ENCODE measurements around the gene PLXNA4.
"Not testable (repeated sequence)": the region's sequence is repeated elsewhere in the genome, so short reads cannot be mapped to it uniquely, and the experiment has no call there.

The PLXNA4 gene

DNA sequence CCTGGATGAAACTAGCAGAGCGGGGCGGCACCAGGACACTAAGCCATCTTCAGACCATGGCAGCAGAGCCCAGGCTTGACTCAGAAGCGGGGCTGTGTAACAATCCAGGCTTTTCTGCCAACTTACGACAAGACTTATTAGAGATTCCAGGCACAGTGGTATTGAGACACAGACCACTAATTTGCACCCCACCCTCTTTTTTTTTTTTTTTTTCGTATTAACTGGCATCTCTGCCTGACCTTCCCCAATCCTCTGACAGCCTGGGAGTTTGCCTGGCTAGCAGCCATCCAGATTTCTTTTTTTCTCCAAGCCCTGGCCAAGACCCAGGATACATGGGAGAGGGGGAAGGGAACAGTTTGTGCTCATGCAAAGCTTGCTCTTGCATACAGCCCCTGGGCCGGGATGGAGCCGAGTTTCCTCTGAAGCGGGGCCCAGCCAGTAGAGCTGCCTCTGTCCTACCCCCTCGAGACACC, 182.4 kb downstream of the PLXNA4 start:
- no peak for DNase-seq (ENCODE audit: low read depth, low spot score)

DNA sequence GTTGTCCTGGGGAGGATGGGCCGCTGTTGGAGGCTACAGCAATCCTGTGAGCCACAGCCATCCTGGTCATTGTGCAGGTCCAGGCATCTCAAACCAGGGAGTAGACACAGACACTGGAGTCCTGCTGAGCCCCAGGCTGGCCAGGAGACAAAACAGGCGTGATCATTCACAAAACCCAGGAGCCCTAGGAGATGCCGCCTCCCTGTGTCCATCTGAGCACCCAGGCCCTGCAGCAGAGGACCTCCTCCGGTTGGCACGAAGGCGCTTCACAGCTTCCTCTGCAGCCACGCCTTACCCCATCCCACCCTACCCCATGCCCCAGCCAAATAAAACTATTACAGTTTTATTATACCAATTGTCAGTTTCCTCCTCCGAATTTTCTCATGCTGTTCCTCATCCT, 183.6 kb downstream of the PLXNA4 start:
- DNase-seq (ENCODE audit: low read depth, low spot score), result no peak

DNA sequence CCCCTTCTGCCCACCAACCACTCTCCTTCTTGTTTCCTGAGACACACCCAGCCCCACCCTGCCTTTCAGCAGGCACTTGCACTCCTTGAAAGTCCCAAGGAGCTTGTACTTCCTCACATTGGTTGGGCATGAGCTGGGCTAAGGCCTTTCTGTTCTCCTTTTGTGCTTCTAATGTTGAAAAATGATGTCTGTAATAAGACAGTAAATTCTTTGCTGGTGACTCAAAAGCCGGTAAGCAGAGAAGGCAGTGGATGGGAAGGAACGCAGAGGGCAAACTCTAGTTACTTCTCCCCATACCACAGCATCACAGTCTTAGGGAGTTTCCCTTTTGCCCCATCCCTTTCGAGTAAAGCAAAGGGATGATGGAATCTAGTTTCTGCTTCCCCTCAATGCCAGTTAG, 185.6 kb downstream of the PLXNA4 start:
- DNase-seq (ENCODE audit: low read depth, low spot score), result no peak

DNA sequence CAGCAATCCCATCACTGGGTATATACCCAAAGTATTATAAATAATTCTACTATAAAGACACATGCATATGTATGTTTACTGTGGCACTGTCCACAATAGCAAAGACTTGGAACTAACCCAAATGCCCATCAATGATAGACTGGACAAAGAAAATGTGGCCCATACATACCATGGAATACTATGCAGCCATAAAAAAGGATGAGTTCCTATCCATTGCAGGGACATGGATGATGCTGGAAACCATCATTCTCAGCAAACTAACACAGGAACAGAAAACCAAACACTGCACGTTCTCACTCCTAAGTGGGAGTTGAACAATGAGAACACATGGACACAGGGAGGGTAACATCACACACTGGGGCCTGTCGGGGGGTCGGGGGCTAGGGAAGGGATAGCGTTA, 186.2 kb downstream of the PLXNA4 start:
- DNase-seq (ENCODE audit: low read depth, low spot score), result not testable (repeated sequence)

DNA sequence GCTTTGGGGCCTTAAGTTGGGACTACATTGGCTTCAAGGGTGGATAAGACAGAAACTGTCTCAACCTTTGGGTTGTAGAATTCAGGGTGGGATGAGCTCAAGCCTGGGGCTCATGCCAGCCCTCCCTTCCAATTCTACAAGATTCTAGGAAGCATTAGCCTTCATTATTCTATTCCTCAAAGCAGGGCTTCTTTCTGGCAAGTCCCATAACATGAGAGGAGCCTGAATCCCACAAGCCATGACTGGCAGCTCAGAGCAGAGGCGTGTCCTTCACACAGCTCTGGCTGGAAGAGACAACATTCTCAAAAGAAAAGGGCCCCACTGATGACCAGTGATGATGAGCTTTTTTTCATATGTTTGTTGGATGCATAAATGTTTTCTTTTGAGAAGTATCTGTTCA, 187.6 kb downstream of the PLXNA4 start:
- DNase-seq (ENCODE audit: low read depth, low spot score), result no peak

DNA sequence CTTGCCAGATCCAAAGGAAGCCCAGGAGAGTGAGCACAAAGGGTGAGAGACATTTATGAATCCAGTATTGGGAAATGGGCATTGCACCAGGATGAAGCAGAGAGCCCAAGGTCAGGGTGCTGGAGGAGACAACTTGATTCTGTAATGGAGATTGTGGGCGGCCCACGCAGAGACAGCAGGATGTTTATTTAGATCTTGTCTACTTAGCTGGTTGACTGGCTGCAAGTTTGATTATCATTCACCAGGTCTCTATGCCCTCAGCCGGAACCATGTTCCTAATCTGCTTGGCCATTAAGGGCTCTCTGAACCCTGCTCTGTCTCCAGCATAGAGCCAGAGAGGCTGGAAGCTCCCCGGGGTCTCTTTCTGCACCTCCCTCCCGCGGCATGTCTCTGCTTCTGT, 188.7 kb downstream of the PLXNA4 start:
- no peak for DNase-seq (ENCODE audit: low read depth, low spot score)

DNA sequence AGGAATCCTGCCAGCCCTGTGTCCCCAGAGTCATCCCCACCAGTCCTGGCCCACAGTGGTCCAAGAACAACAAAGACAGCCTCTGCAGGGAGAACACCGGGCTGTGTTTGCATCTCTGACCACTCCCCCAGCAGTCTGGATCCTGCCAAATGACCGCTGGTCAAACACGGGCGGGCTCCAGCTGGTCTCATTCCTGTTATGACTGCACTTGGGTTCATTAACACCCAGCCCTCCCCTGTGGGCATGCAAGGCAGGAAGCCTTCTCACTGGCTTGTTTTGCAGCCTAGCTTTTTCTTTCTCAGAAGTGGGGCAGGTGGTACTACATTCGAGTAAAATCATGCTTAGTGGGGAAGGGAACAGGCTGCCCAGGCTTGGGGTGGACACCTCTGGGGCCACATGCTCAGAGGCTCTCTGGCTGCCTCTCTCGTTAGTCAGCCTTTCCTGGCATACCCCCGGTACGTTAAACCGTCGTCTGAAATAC, 190.0 kb downstream of the PLXNA4 start:
- DNase-seq (ENCODE audit: low read depth, low spot score), result peak; percentile 60

DNA sequence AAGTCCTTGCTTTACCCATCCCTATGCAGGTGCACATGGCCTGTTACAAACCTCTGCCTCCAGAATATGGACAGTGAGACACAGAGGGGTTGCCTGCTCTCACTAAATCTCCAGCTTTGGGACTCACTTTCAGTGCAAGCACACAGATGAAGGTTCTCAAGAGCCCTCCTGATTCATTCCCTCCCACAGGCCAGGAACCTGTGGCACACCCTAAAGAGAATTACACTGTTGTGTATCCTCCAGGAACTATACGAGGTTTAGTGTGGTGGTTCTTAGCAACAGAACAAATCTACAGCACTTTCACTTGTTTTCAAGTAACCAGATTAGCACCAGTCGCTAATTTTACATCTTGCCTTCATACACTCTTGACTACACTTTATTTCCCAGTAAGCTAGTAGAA, 192.3 kb downstream of the PLXNA4 start:
- no peak for DNase-seq (ENCODE audit: low read depth, low spot score)

DNA sequence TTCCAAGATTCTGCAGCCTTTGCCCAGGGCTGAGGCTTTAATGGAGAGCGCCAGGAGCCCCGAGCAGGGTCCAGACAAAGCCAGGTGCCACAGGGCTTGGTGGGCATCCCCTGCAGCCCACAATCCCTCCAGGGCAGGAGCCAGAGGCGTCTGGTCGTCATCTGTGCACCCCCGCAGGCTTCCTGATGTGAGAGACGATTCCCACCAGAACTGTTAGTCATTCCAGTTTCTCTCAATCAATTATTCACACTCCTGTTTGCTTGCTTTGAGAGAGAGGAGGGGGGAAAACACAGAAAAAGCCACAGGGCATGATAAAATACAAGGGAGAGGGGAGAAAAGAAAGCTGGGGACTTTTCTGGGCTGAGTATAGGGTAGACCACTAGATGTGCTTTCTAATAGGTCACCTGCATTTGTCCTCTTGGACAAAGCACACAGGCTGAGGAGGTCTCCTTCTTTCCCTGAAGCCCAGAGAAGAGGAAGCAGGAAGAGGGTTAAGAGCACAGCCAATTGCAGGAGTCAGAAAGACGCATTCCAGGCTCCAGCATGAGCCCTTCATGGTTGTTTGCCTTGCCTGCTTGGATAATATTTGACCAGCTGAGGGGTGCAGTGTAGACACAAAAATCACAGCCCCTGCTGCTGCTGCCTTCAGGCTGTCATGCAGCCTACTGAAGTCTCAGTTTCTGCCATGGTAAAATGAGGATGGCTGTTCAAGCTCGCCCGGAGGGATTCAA, 194.4 kb downstream of the PLXNA4 start:
- DNase-seq (ENCODE audit: low read depth, low spot score), result no peak

DNA sequence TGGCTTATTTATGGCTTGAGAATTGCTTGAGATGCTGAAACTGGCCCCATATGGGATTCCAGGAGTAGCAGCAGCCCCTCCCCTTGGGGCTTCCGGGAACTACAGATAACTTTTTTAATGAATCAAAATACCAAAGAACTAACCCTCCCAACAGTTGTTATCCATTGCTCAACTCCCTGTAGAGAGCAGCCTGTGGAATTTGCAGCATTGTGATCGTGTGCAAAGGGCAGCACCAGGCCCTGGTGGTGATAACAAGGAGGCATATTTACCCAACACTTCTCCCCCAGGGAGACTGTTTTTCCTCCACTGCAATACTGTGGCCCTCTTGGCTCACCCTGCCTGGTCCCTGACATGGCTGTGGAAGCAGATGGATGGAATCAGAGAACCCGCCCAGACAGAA, 196.2 kb downstream of the PLXNA4 start:
- peak; percentile 54 for DNase-seq (ENCODE audit: low read depth, low spot score)

DNA sequence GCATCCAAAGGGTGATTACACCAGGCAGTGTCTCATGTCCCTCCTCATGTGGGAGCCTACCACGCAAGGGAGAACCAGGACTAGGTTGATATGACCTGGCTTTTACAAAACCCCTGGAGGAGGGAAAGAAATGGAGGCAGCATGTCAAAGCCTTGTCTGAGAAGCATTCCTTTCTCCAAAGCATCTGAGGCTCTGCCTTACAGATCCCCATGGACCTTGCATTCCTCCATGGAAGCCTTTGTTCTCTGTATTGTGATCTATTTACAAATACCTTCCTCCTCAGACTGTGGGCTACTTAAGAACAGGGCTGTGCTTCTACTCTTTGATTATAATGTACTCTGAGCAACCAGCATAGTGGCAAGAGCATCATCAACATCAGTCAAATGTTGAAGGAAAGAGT, 197.0 kb downstream of the PLXNA4 start:
- peak; percentile 50 for DNase-seq (ENCODE audit: low read depth, low spot score)

DNA sequence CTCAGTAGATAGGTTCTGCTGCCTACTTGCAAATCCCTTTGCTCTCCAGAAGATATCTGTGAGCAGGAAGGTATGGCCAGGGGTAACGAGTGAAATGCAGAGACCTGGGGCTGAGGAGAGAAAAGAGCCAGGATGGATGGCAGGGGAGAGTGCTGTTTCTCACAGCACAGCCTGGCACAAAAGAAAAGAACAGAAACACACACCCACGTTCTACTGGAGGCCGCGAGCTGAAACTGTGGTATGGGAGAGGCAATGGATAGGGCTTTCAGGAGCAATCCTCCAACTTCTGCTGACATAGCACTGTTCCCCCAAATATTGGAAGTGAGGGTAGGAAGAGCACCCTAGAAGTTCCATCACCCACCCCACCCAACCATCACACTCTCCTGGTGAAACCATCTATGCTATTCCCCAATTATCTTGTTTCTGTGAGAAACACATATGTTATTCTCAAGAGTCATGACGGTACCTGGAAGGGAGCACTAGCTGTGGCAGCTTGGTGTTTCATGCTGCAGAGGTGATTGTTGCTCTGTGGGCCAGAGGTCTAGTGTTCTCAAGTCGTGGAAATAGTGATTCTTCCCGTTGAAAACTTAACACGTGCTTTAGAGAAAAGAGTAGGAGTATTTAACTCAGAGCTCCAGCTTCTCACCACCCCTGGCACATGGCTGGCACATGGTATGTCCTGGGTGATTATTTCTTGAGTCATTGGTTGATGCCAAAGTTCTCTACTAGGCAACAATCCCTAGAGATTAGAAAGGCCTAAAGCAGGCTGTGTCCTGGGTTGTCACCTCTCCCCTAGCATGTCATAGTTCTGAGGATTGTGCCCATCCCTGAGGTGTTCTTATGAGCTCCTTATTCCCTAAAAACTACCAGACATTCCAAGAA, 198.3 kb downstream of the PLXNA4 start:
- no peak for DNase-seq (ENCODE audit: low read depth, low spot score)

DNA sequence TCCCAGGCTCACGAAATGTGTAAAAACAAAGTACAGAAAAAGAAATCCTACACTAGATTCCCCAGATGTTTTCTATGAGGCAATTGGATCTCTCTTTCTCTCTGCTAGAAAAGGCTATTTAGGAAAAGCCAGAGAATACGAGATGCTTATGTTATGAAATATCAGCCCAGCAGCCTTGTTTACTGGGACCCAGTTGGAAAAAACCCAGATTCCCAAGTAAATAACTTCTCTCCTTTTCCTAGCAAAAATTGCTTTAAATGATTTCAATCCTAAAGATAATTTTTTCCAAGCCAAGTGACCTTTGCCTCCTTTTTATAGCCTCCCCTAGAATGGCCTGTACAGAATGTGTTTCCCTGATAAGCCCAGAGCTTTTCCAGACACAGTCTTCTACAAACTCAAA, 199.3 kb downstream of the PLXNA4 start:
- no peak for DNase-seq (ENCODE audit: low read depth, low spot score)

DNA sequence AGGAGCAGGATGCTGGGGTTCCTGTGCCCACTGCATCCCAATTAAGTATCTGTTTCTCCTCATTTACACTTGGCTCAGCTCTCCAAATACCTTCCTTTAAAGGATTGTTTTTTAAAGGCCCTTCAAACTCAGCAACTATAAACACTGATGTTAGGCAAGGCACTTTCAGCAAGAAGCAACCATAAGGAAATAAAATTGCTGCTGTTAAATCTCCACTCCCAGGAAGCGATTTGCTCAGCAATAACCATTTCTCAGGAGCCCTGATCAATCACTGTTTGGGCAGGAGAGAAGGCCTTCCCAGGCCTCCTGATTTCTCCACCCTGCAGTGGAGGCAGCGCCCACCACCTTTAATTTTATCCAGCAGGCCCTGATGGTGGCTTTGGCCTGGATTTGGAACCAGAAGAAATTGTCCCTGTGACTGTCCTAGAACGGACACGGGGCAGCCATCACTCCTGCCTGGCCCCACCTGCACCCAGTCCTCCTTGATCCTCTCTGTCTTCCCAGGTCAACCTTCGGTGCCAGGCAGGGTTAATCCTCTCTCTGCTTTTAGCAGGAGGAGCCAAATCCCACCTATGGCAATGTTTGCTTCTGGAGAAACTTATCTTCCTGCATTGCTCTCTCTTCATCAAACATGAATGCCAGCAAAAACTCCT, 199.8 kb downstream of the PLXNA4 start:
- DNase-seq (ENCODE audit: low read depth, low spot score), result no peak

DNA sequence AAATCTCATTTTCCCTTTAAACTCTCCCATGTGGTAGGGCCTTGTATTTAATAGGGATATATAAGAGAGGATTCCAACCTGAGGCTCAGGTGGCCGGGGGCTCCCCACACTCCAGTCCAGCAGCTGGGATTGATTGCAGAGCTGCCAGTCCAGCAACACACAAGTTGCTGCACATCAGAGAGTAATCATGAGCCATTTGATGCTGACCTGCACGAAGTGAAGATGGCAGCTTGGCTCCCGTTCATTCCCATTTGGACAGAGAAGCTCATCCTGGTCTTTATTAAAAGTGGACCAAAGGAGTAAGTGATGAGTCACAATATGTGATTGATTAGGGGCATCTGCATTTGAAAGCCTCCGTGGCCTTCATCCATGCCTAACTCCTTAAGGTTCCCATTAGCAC, 202.4 kb downstream of the PLXNA4 start:
- no peak for DNase-seq (ENCODE audit: low read depth, low spot score)

DNA sequence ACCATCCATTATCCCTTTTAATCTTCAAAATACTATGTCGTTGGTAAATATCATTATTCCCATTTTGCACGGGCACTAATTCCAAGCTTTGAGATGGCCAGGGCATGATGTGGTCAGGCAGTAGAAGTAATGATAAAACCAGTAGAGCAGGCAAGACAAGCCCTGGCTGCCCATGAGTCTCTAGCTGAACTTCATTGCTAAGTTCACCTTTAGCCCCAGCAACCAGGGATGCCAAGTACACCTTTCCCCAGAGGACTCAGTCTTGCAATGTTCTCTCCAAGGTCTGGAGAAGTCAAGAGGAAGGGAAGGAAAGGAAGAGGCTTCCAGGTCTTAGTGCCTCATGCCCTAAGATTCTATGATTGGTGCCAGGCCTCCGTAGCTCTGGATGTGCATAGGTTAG, 203.2 kb downstream of the PLXNA4 start:
- no peak for DNase-seq (ENCODE audit: low read depth, low spot score)

DNA sequence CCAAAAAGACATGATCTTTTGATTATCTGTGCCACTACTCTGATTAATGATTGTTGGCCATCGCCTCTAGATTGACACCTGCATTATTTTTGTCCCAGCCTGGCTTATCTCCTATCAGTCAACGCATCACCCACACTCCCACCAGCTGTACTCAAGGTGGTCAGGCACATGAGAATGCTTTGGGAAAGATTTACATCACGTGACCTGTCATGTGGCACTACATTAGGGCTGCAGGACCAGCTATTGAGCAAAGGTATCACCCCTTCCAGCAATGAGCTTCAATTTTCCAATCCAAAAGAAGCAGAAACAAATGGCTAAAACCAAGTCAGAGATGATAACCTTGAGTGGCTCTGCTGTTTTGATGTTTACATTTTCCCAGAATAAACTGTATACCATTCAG, 204.3 kb downstream of the PLXNA4 start:
- DNase-seq (ENCODE audit: low read depth, low spot score), result no peak

DNA sequence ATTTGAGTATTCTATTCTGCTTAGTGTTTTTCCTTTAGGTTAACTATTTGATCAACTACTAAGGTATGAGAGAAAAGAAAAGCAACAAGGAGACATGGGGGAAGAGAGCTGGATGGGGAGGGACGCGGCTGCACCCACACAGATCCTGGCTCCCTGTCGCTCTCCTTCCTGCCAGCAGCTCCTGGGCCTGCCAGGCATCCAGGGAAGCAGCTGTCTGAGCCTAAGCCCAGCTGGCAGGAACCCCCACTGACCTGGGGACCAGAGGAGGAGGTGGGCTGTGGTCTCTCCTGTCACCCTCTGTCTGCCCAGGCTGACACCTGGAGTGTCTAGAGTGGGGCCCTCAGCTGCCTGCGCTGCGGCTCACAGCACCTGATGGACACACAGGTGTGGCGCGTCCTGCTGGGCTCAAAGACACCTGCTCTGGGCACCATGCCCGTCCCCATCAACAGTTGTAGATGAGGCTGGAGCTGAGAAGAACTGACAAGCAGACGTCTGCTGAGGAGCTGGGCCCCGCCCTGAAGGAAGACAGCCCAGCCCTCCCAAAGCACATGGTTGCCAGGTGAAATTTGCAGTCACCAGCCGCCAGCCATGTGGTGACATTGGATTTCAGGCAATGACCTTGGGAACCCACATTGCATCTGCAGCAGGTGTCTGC, 207.9 kb downstream of the PLXNA4 start:
- no peak for DNase-seq (ENCODE audit: low read depth, low spot score)

DNA sequence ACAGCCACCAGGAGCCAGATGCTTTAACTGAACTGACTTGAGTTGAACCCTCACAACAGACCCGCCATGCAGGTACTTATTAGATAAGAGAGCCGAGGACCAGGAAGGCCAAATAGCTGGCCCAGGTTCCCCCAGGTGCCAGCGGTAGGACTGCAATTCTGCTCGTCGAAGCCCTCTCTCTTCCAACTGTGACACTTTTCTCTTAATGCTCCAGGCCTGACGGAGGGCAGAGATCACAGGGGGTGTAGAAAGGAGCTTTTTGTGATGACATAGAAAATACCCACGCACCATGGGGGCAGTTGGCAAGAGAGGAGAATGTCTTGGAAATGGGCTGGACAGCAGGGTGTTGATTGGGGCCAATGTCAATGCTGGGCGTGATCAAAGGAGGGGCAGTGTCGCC, 208.5 kb downstream of the PLXNA4 start:
- no peak for DNase-seq (ENCODE audit: low read depth, low spot score)

DNA sequence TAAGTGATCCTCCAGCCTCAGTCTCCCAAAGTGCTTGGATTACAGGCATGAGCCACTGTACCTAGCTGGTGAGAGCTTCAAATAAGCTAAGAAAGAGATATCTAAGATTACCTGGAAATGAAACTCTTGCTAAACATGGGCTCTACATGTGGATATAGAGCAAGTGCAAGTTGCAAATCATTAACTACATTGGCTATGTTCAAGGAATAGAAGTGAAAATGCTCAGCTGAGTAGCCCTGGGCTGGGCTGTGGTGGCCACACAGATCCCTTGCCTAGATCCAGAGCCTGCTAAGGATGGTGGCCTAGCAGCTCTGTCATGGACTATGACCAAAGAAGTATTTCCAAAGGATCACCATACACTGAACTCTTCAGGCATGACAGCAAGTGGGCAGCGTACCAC, 209.3 kb downstream of the PLXNA4 start:
- DNase-seq (ENCODE audit: low read depth, low spot score), result no peak

DNA sequence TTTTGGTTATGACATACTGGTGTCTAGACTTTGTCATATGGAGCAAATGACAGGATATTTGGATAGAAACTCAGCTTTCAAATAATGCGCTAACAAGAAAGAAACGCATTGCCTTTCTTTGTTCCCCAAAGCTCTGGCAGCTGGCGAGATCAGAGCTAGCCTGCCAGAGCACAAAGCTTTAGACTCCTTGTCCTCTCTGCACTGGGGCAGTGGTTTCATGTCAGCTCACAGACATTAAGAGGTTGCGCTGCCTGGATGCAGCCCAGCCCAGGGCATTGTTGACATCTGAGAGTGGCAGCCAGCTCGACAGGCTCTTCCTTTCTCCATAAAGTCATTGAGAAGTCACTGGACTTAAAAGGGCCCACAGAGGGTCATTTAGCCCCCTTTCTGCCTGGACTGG, 212.0 kb downstream of the PLXNA4 start:
- DNase-seq (ENCODE audit: low read depth, low spot score), result no peak

DNA sequence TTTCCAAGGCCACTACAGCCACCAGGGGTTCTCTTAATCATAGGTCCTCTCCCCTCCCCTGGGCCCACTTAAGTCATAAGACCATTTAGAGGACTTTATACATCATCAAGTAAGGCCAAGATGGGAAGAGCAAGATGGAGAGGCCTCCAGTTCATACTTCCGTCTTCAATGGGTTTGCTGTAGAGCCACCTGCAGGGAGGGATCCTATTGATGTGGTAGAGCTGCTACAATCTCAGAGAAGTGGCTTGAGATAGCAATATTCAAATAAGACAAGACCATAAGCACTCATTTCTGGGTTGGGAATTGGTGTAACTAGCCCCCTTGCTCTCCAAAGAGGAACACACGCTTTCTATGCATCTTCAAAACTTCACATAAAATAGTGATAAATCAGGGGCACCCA, 214.2 kb downstream of the PLXNA4 start:
- no peak for DNase-seq (ENCODE audit: low read depth, low spot score)
